ENCODE results near the gene PDZRN3.

DNA sequence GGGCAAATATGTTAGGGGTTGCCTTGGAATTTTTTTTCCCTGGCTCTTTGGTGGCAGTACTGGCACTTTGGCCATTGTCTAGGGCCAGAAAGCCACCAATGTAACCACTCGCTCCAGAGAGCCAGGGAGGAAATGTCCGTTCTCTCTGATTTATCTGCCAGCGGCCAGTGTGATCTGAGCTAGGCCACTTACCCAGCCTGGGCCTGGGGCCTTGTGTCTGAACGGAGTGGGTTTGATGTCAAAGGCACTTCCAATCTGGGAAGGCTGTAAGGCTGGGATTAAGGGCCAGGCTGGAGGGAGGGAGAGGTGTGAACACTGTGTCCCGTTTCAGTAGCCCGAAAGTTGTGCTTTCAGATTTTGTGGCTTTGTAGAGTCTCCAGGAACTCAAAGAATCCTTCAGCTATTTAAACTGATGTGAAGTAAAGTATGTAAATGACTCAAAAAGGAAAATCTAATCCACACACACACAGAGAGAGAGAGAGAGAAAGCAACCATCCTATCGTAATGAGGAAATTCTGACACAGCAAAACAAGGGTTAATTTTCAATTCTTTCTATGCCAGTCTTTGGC lies 271.0 kb downstream of the PDZRN3 start:
- TF ChIP-seq POLR2A (IDR thresholded peaks at IDR 0.05) = no peak
- TF ChIP-seq, protein P1, sequence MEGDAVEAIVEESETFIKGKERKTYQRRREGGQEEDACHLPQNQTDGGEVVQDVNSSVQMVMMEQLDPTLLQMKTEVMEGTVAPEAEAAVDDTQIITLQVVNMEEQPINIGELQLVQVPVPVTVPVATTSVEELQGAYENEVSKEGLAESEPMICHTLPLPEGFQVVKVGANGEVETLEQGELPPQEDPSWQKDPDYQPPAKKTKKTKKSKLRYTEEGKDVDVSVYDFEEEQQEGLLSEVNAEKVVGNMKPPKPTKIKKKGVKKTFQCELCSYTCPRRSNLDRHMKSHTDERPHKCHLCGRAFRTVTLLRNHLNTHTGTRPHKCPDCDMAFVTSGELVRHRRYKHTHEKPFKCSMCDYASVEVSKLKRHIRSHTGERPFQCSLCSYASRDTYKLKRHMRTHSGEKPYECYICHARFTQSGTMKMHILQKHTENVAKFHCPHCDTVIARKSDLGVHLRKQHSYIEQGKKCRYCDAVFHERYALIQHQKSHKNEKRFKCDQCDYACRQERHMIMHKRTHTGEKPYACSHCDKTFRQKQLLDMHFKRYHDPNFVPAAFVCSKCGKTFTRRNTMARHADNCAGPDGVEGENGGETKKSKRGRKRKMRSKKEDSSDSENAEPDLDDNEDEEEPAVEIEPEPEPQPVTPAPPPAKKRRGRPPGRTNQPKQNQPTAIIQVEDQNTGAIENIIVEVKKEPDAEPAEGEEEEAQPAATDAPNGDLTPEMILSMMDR (IDR thresholded peaks at IDR 0.05) = no peak

Measured in Peyer's patch (tissue), 4 donors.